ENCODE results near the gene CREBBP.

Gene CREBBP

DNA sequence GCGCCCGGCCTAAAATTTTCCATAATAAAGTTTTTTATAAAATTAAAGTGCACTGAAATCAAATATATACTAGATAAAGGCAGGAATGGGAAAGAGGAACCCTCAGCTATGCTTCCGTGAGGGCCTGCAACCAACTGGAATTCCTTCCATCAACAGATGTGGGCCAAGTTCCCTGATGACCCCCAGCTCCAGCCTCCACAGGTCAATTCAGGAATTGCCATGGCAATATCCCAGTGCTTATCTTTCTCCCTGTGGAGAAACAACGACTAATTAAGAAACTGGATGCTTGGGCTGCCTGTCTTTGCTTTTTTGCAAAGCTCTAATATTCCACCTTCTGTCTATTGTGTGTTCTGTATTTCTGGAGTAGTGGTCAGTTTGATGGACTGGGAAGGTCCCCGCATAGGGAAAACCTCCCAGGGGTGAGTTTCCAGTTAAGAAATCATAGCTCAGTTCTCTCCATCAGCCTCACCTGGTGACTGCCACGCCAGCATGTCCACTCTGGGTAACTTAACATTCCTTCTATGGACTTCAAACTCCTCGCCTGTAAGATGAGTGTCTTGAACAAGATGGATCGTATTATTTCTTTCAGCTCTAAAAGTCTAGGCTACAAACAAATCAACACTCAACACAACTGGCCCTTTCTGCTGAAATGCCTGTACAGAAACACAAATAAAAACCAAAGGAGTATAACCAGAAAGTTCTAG, 67.9 kb downstream of the CREBBP start:
- TF ChIP-seq, protein P1, sequence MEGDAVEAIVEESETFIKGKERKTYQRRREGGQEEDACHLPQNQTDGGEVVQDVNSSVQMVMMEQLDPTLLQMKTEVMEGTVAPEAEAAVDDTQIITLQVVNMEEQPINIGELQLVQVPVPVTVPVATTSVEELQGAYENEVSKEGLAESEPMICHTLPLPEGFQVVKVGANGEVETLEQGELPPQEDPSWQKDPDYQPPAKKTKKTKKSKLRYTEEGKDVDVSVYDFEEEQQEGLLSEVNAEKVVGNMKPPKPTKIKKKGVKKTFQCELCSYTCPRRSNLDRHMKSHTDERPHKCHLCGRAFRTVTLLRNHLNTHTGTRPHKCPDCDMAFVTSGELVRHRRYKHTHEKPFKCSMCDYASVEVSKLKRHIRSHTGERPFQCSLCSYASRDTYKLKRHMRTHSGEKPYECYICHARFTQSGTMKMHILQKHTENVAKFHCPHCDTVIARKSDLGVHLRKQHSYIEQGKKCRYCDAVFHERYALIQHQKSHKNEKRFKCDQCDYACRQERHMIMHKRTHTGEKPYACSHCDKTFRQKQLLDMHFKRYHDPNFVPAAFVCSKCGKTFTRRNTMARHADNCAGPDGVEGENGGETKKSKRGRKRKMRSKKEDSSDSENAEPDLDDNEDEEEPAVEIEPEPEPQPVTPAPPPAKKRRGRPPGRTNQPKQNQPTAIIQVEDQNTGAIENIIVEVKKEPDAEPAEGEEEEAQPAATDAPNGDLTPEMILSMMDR (IDR thresholded peaks at IDR 0.05), result no peak
- TF ChIP-seq ZFX (IDR thresholded peaks at IDR 0.05; ENCODE audit: borderline replicate concordance), result no peak
- no peak overlapping the region for H3K27ac ChIP-seq

DNA sequence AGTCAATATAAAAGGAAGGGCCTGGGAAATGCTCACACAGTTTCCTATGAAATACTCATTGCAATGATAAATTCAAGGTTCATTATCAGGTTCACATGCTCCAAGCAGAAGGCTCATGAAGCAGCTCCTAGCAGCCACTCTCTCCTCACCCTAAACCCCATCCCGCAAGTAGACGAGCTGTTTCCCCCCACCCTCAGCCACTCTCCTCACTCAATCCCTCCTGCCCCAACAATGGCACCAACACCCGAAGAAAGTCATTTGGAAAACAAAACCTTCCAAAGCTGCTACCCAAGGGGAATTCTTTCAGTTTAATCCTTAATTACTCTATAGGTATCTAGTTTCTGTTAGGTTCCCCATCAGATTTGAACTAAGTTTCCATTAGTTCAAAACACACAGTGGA, 69.7 kb downstream of the CREBBP start:
- H3K27ac ChIP-seq, result no peak overlapping the region
- TF ChIP-seq, protein P1 (IDR thresholded peaks at IDR 0.05), result no peak
- no peak for TF ChIP-seq ZFX (IDR thresholded peaks at IDR 0.05; ENCODE audit: borderline replicate concordance)

DNA sequence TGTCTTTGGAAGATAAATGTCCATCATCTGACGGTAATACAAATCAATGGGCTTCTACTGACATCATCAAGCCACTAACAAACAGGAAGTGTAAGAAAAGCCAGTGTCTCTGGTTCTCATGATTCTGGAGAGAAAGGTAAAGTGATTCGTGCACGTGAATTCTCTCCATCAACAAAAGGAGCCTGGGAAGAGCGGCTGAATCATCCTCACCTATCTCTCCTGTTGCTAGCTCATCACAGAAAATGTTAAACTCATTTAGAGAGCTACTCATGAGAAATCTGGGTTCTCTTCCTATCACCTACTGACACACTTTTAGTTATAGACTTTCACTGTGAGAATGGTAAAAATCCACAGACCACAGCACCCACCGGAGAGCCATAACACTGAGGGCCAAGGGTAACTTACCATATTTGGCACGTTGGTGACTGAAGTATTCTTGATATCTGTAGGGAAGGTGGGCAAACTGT, 70.3 kb downstream of the CREBBP start:
- no peak for TF ChIP-seq ZFX (IDR thresholded peaks at IDR 0.05; ENCODE audit: borderline replicate concordance)
- H3K27ac ChIP-seq, result no peak overlapping the region

DNA sequence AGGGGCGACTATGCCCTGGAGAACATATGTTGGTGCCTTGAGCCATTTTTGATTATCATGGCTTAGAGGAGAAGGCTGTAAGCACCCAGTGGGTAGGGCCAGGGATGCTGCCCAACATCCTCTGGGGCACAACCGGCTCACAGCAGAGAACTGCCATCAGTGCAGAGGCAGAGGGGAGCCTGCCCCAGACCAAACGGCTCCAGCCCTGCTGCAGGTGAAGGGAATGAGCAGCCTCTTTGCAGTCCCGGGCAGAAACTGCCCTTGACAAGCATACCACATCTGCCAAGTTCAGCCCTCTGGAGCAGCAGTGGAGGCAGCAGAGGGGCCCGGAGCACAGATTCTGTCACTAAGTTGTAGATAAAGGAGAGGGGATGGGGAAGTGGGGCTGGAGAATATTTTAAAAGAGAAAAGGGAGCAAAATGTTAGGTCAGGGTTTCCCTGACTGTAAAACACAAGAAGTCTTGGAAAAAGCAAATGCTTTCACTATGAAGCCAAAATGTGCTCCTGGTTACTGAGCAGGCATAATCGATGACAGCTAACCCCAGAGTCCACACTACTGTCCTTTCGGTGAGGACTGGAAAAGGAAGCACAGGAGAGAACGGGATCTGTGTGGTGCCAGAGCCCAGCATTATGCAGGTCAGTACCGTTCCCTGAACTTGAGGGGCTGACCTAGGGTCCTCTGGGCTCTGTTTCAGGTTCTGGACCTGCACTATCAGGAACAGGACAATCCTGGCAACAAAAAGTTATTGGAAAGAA, 72.0 kb downstream of the CREBBP start:
- H3K27ac ChIP-seq, result no peak overlapping the region
- TF ChIP-seq, protein P1 (IDR thresholded peaks at IDR 0.05), result no peak
- TF ChIP-seq ZFX (IDR thresholded peaks at IDR 0.05; ENCODE audit: borderline replicate concordance), result no peak

DNA sequence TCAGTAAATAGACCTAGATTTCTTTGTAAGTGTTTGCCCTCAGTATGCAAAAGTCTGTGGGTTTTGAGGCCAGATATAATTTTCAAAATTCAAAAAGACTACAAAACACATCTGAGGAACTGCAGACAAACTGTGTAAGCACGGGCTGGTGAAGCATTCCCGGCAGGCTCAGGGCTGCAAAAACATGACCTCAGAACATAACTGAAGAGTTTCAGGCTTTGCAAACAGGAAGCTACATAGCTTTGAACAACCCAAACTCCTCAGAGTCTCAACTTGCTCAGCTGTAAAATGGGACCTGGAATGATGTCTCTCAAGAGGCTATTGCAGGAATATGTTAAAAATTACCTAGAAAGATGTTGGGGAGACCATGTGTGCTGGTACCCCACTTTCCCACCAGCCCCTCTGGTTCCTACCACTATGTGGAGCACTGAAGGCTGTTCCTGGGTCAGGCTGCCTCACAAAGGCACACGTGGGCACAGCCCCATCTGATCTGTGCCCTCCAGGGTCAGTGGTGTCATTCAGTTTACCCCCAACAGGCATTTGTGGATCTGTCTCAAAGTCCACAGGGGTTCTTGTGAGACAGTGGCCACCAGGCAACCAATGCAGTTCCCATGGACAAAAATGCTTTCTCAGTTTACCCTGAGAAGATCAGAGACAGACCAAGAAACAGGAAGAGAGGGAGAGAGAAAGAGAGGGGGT, 72.9 kb downstream of the CREBBP start:
- H3K27ac ChIP-seq, result no peak overlapping the region
- TF ChIP-seq, protein P1 (IDR thresholded peaks at IDR 0.05), result no peak
- no peak for TF ChIP-seq ZFX (IDR thresholded peaks at IDR 0.05; ENCODE audit: borderline replicate concordance)

DNA sequence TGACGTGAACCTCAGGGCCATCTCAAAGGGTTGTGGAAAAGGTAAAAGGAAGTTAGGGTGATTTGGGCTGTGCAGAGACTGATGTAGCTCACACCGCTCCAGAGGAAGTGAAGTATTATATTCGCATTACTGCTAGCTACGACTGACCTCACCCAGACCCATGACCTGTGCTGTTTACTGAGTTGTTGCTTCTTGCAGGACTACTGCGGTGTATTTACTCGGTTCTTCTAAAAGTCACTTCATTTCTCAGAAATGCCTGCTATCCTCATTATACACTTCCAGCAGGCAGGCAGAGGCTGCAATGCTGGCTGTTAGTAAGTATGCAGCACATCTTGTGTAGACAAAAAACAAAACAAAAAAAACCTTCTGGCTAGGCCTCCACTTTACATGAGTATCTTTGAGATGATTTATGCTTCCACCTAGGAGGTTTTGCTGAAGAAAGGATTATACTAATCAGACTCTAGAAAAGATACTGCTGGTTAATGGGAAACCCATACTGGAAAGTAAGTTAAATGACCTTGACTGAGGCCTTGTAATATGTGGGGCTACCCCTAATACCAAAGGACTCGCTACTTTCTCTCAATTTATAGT, 76.0 kb downstream of the CREBBP start:
- TF ChIP-seq, protein P1 (IDR thresholded peaks at IDR 0.05), result no peak
- TF ChIP-seq ZFX (IDR thresholded peaks at IDR 0.05; ENCODE audit: borderline replicate concordance), result no peak
- H3K27ac ChIP-seq, result no peak overlapping the region

DNA sequence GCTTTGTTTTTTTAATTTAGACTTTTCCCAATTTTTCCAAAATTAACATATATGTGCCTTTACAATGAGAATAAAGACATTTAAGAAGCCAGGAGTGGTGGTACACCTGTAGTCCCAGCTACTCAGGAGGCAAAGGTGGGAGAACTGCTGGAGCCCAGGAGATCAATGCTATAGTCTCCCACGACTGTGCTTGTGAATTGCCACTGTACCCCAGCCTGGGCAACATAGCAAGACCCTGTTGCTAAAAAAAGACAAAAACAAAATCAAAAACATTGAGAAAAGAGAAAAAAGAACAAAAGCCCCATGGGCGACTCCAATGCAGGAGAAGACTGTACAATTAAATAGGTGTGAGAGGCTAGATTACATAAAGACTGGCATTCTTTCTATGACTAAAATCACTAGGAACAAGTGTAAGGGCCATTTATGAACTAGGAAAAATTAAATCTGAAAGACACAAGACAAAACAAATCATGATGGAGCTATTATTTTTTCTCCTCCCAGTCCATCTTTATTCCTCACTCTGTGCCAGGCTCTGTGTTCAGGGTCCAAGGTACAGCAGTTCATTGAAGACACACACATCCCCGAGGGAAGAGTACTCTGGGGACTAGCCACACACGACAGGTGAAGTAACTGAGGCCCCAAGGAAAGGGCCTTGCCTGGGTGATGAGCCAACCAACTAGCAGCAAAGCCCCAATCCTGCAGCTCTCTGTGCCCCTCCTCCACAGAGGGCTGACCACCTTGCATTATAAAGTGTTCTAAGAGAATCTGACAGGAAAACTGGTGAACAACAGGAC, 79.8 kb downstream of the CREBBP start:
- TF ChIP-seq ZFX (IDR thresholded peaks at IDR 0.05; ENCODE audit: borderline replicate concordance), result no peak
- TF ChIP-seq, protein P1 (IDR thresholded peaks at IDR 0.05), result no peak
- H3K27ac ChIP-seq, result no peak overlapping the region
